NCI-H2107 treated with DMSO at 0.1 percent for 48 hours (cell line): ENCODE measurements around the gene EEA1.
"Not testable (repeated sequence)": the region's sequence is repeated elsewhere in the genome, so short reads cannot be mapped to it uniquely, and the experiment has no call there.

Source experiments
- DNase-seq: peaks from one replicate; lab custom pipeline; 2025; ENCODE audit not compliant: unreplicated experiment; lab: John Stamatoyannopoulos, UW

The EEA1 gene

DNA sequence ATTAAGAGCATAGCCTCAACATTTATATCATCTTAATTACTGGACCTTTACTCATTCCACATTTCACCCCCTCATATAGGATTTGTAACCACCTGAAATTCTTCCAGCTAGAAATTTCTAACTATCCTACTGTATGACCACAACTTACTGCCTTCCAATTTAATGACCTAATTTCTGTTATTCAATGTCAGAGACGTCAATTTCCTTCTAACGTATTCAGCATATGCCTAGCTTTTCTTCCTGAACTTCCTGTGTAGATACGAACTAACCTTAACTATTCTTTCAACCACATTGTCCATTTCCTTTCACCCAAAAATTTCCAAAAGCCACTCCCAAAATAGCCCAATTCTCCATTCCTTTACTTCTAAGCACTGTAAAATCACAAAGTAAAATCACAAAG lies 108.0 kb downstream of the EEA1 start:
- DNase-seq = no peak

DNA sequence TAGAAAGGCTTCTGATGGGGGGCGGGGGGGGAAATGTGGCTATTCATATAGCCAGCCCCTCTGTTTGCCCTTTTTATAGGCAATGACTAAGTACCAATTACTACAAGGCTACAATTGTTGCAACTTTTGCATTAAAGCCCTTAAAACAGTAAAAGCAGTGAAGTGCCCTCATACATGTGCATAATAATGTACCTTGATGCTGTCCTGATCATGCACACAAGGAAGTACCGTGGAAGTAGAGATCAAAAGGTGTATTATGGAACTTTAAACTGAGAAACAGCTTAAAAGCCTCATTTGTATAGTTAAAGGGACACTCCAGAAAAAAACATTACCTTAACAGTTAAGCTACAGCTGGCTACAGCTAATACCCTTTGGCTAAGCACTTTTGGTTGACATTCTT lies 114.5 kb downstream of the EEA1 start:
- DNase-seq = no peak

DNA sequence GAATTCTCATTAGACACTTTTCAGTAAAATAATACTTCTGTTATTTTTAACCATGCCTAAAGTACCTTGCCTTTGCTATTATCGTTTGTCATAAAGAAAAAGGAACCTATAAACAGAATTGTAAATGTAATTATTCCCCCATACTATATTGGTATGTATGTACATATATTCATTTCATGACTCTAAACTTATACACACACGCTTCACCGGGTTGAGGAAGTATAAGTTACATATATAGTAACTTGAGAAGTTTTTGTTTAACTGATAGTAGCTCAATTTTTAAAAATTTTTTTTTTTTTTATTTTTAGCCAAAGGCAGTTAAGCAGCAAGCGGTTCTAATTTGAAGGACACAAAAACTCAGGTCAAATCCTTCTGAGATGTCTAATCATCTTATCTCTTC lies 118.7 kb downstream of the EEA1 start:
- no peak for DNase-seq

DNA sequence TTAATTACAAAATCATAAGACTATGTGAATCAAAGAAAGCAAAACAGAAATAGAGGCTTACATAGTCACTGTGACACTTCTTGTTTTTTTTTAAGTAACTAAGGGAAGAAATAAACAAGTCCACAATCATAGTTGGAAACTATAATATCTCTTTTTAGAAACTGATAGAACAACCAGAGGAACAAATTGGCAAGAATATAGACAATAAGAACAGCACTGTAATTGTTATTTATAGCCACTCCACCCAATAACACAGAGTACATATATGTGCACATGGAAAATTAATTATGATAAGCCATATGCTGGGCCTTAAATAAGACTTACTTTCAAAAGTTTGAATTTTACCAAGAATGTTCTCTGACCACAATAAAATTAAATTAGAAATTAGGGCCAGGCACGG lies 125.2 kb downstream of the EEA1 start:
- DNase-seq = no peak

DNA sequence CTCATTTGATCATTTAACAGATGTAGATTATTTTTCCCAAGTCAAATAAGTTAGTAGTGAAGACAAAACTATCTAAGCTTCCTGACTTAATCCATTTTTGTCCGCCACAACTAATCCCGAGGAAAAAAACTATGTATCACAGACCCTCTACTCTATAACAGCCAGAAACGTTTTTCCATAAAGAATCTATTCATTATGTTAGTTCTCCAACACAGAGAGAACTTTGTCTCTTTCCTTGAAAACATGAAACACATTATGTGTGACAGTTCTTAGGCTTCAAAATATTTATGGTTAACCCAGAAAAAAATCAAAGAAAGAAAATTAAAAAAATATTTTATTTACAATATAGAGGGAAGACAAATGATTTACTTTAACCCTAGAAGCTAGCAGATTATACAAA lies 126.2 kb downstream of the EEA1 start:
- DNase-seq = no peak

DNA sequence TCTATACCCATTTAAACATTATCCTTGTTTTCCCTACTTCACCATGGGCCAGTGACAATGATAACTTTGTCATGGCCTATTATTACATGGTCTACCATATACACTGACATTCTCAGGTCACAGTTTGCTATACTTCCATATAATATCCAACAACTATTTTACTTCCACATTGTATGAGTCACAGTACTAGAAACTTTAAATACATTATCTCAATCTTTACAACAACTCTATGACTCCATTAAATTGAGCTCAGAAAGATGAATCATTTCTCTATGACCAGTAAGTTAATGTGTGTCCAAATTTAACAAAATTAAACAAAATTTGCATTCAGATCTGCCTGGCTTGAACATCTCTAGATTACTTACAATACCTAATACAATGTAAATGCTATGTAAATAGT lies 132.4 kb downstream of the EEA1 start:
- no peak for DNase-seq

DNA sequence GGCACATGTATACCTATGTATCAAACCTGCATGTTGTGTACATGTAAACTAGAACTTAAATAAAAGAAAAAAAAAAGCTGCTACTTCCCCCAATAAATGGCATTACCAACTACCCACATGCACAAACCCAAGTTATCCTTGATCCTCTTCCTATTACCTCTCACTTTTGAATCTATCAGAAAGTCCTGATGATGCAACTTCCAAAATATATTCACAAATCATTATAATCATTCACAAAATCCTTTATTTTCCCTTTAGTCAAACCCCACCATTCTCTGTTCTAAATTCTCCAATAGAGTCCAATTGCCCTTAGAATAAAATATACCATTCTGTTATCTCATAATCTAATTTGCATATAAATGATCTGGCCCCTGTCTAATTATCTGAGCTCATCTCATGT lies 134.3 kb downstream of the EEA1 start:
- DNase-seq = no peak

DNA sequence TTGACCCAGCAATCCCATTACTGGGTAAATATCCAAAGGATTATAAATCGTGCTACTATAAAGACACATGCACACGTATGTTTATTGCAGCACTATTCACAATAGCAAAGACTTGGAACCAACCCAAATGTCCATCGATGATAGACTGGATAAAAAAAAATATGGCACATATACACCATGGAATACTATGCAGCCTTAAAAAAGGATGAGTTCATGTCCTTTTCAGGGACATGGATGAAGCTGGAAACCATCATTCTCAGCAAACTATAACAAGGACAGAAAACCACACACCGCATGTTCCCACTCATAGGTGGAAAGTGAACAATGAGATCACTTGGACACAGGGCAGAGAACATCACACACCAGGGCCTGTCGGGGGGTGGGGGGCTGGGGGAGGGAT lies 134.7 kb downstream of the EEA1 start:
- DNase-seq = not testable (repeated sequence)

DNA sequence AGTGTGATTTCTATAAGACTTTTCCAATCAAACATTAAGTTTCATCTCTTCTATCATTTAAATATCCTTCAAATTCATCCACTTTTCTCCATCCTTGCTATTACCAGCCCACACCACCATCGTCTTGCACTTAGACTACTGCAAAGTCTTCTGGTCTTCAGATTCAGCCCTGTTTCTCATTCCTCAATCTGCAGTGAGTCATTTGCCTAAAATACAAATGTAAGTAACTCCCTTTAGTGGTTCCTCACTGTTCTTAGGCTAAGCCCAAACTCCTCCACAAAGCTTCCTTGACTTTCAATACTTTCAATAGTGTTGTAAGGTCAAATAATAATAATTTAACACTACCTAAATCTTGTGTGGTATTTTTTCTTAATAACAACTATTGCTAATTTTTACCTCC lies 143.1 kb downstream of the EEA1 start:
- DNase-seq = no peak

DNA sequence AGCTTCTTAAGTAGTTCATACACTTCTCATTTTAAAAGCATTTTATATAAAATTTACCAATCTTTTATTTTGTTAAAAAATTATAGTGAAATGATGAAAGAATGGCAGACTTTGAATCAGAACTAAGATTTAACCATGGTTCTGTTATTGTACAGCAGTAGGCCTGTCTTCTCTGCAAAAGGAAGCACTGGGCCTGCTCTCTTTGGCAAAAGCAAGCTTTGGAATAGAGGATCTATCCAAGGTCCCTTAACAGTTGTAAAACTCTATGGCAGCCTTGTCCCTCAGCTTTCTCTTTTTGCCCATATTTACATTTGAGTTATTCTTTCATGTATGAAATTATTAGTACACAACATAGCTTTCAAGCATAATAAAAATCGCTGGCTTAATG lies 143.5 kb downstream of the EEA1 start:
- no peak for DNase-seq

DNA sequence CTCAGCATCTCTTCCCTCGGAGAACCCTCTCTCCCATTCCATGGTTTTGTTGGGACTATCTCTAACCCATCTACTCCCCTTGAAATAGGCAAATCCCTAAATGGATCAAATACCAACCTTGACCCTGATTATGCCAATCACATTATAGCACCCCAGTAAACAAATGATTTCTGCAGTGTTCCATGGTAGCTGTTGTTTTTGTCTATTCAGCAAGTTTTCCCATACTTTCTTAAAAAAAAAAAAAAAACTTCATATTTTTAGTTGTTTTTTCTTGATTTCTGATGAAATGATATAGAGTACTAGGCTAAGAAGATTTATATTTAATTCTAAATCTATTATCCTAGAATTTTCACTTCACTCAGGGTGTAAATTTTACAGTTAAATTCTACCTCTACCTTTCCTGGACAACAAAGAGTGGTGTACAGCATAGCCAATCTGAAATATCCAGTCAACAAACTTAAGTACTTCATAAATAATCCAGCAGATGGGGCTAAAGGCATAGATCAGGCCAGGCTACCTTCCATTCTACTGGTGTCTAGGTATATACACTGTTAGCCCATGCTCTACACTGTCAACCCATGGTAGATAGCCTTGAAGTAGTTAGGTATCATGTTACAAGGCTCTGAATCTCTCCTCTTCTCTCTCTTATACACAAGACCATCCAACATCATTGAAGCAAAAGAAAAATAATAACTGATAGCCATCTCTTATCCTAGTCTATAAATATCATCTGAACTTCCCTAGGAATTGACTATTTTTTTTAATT lies 144.1 kb downstream of the EEA1 start:
- DNase-seq = peak; percentile 98

DNA sequence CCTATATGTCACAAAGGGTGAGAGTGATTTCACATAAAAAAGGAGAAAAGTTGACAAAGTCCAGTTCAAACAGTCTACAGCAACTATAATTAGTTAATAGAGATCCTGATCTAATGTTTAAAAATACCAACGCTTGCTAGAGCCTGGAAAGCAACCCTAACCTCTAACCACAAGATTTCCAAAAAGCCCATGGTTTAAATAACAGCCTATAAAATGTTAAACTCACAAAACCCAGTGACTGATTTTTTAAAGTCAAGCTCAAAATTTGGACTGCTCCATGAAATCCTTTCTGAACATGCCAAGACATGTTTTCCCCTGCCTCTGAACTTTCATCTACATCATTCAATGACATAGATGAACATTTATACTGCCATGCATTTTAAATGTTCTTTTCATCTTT lies 144.7 kb downstream of the EEA1 start:
- no peak for DNase-seq

DNA sequence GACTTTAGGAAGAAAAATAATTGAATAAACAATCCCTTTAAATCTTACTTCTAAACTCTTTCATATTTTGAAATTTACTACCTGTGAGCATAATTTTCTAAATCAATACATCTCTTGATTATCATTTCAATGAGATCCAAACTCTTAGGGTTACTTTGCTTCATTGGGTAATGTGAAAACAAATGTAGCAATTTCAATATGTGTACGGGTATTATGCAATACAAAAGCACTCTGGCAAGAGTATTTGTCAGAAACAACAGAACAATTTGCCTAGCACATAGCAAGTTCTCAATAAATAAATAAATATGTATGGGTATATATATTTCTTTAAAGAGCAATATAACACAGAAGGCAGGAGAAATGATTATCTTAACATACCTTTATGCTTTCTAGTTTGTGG lies 149.2 kb downstream of the EEA1 start:
- no peak for DNase-seq

DNA sequence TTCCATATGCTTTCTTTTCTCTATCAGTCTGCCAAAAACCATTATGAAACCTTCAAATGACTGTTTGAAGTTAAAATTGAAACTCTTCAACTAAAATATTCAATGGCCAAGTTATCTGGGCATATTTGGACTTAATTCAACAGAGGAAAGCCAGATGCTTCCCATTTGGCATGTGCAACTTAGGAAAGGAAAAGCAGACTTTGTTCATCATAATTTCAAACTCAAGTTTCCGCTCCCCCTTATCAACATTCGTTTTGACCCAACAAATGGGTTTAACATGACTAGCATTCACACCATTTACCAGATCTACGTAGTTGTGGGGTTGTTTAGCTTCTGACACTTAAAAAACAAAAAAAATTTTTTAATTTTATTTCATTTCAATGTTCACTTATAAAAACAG lies 150.6 kb downstream of the EEA1 start:
- no peak for DNase-seq

DNA sequence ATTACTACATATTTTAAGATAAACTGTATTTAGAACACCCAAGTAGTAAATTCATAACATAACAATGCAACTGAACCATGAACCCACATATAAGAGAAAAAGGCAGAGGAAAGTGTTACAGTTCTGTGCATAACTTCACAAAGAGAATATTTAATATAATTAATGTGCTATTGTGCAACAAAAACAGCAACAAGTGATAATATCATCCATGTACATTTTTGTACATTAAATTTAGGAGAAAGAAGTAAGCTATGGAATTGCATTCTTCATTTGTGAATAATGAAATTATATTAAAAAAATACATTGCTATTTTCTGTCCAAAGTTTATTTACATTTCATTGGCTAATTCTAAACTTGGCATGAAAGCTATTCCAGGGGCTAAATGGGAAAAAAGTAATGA lies 153.7 kb downstream of the EEA1 start:
- no peak for DNase-seq

DNA sequence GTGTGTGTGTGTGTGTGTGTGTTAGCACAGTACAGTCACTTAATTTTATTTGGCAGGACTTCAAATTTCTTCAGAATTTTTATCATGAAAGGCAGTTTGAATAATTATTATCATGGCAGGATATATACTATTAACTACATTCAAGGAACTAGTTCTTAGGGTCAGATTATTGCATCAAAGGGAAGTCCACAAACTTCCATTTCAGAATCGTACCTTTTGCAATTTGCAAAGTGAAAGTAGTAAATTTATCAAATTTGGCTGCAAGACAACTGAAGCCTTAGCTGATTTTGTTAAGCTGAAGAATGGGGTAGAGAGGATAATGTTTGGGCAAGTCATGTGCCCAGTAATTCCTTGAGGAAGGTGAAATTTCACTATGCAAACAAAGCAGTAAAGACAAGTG lies 158.1 kb downstream of the EEA1 start:
- DNase-seq = no peak

DNA sequence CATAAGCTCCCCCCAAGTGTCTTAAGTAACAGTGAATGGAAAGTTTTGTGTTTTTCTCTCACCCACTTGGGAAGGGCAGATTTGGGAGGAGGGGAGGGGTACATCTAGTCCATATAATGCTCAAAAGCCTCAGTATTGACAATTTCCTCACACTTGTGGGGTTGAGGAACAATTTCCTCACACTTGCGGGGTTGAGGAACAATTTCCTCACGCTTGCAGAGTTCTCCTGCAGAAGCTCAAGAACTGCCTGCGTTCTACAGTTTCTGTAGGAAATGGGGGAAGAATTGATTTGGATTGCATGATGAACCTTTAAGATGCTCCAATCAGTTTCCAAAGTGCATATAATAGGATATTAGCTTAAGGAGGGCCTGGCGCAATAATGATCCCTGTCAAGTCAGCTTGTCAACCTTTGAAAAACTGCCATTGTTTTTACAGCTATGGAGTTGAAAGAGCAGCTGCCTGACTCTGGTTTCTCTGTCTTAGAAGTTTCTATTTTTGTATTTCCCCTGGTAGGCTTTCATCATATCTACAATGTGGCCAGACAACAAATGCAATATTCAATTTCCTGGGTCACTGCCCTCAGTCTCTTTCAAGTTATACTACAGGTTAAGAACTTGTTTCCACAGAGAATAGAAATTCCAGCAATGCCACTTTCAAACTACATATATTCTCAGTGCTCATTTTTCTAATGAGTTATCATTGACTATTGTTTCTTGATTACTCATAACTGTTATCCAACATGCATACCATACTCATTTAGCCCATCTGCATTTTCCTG lies 159.8 kb downstream of the EEA1 start:
- no peak for DNase-seq

DNA sequence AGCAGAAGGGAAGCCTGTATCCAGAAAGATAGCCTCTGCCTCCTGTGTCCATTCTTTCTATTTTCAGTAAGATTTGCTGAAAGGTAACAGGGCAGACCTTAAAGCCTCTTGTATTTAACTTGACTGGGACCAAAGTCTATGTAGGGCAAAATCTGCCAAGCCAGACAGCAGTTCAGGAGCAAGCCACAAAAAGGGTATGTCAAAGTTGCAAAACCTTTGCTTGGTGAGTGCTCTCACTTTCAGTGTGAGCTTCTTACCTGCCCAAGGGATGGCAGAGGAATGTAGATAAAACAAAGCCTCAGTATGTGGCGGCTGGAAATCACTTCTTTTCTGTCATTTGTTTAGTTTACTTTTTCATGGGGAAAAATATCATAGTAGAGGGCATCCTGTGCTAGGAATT lies 163.2 kb downstream of the EEA1 start:
- DNase-seq = no peak

DNA sequence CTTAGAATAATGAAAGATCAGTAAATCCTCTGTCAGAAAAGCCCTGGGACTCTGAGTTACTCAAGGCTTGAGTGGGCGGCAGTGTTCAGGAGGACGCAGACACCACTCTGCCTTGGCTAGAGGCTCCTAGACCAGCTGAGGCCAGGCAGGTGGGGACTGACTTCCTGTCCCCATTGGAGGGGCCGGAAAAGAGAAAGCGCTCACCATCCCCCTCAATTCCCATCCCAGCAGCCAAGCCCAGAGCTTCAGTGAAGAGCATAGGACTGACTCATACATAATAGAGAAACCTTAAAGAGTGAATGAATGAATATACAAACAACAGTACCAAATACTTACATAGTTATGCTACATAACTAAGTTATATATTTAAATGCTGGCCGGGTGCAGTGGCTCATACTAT lies 164.3 kb downstream of the EEA1 start:
- no peak for DNase-seq

DNA sequence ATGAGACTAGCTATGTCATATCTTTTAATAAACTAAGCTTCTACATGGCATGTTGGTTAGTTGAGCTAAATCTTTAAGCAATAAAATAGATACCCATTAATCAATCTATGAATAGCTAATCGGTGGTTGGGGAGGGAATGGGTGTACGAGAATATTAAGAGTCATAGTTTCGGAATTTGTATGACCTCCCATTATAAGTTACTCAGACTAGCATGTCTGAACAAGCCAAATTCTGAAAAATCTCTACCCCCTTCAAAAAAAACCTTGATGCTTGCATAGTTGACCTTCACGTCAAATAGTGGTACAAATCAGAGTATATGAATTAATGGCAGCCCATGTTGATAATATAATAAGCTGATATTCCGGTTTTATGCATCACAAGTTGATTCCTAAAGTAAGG lies 166.3 kb downstream of the EEA1 start:
- no peak for DNase-seq

DNA sequence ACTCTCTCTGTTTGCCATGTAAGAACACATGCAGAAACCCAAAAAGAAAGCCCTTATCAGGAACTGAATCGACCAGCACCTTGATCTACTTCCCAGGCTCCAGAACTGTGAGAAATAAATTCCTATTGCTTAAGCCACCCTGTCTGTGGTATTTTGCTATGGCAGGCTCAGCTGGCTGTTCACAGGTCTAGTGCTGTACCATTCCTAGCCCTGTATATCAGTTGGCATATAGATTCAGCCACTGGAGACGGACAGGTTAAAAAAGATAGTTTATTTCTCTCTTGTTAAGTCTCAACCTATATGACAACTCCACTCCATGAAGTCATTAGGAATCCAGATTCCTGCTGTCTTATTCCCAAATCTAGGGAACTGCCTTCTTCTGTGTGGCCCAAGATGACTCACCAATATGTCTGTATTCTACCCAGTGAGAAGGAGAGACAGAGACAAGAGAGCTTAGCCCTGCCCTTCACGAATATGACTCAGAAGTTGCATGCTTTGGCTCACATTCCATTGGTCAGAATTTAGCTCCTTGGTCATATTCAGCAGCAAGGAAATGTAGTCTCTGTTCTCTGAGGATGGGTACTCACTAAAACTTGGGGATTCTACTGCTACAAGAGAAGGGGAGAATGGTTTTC lies 169.3 kb downstream of the EEA1 start:
- DNase-seq = no peak

DNA sequence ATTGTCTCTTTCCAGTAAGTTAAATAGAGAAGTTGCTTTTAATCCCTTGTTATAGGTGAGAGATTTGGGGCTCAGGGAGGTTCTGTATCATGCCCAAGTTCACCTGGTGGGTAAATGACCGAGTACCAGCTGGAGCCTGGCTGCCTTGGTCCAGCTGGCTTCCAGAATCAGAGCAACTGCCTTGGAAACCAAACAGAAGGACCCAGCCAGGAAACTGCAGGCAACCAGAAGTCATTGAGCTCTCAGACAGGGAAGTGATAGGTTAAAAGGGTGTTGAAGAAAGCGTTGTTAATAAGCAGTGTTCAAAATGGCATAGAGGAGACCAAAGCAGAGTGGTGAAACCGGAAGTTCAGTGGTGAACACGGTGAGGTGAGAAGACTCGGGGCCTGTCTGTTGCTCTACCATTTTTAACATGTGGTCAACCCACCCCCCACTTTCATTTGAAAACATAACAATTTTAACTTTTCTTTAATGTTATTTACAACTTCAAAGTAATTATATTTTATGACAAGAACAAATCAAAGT lies 171.4 kb downstream of the EEA1 start:
- no peak for DNase-seq
